Measurements from ENCODE around the gene PSME4. TPM values are rescaled to one million over a fixed set of nuclear protein-coding genes. Genes with fewer than 3 reads are reported as not detected.

PSME4 gene
- total and polyA plus RNA-seq, 4 donors: 15.4 to 52.8 (median 28.4) TPM

GRCh38 chr2:53985646-53986045 lies 14.9 kb upstream of the PSME4 start:
- Histone ChIP-seq H3K4me3 (ENCODE audit: low read depth in 1 of 3, low read length in 3 of 3) (no peak overlapping the region), H3K27ac (ENCODE audit: low read depth in 1 of 2, low read length in 2 of 2) (no peak overlapping the region), H3K9ac (ENCODE audit: low read depth in 1 of 2, low read length in 2 of 2) (no peak overlapping the region), H3K9me3 (ENCODE audit: control insufficient read depth in 4 of 4, low read length in 3 of 4) (no peaks in the 10 kb centered on the region), H3K27me3 (ENCODE audit: control insufficient read depth in 4 of 4, insufficient read depth in 4 of 4, low read length in 3 of 4) (no peaks in the 10 kb centered on the region), H3K4me1 (ENCODE audit: control insufficient read depth in 4 of 4, insufficient read depth in 4 of 4, low read length in 3 of 4) (peaks cover 3 to 20% (median 11%) of the 10 kb centered on the region in 4 donors), H3K36me3 (ENCODE audit: control insufficient read depth in 4 of 4, insufficient read depth in 3 of 4, low read depth in 1 of 4, low read length in 3 of 4) (peaks cover 0 to 4% (median 2%) of the 10 kb centered on the region in 4 donors)
- no peak for DNase-seq (ENCODE audit: low spot score)
- 96% methylated on average over 4 of the region's 4 CpGs for WGBS
- no peak for TF ChIP-seq FOXA1 (IDR thresholded peaks at IDR 0.05)
- TF ChIP-seq HNF4G (IDR thresholded peaks at IDR 0.05): no peak
- TF ChIP-seq SP1 (IDR thresholded peaks at IDR 0.05): no peak
- TF ChIP-seq YY1 (IDR thresholded peaks at IDR 0.05): no peak

GRCh38 chr2:53969968-53970723 lies 647 bp downstream of the PSME4 start:
- WGBS: under 1% methylated on average over 46 of the region's 46 CpGs

More at GRCh38 chr2:53969968-53970723, 647 bp downstream of the PSME4 start:
- peak overlapping the region; percentile 92 to 98 for H3K9ac ChIP-seq (ENCODE audit: low read depth in 1 of 2, low read length in 2 of 2)
- peaks cover 0 to 8% (median 3%) of the 10 kb centered on the region in 4 donors for H3K36me3 ChIP-seq (ENCODE audit: control insufficient read depth in 4 of 4, insufficient read depth in 3 of 4, low read depth in 1 of 4, low read length in 3 of 4)
- no peaks in the 10 kb centered on the region for H3K9me3 ChIP-seq (ENCODE audit: control insufficient read depth in 4 of 4, low read length in 3 of 4)
- H3K4me1 ChIP-seq (ENCODE audit: control insufficient read depth in 4 of 4, insufficient read depth in 4 of 4, low read length in 3 of 4): peaks cover under 1 to 17% (median 9%) of the 10 kb centered on the region in 4 donors
- peak overlapping the region; percentile 85 to 98 for H3K27ac ChIP-seq (ENCODE audit: low read depth in 1 of 2, low read length in 2 of 2)
- TF ChIP-seq YY1 (IDR thresholded peaks at IDR 0.05): no peak
- TF ChIP-seq, protein P1, sequence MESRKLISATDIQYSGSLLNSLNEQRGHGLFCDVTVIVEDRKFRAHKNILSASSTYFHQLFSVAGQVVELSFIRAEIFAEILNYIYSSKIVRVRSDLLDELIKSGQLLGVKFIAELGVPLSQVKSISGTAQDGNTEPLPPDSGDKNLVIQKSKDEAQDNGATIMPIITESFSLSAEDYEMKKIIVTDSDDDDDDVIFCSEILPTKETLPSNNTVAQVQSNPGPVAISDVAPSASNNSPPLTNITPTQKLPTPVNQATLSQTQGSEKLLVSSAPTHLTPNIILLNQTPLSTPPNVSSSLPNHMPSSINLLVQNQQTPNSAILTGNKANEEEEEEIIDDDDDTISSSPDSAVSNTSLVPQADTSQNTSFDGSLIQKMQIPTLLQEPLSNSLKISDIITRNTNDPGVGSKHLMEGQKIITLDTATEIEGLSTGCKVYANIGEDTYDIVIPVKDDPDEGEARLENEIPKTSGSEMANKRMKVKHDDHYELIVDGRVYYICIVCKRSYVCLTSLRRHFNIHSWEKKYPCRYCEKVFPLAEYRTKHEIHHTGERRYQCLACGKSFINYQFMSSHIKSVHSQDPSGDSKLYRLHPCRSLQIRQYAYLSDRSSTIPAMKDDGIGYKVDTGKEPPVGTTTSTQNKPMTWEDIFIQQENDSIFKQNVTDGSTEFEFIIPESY (IDR thresholded peaks at IDR 0.05): no peak
- no peak for TF ChIP-seq NR2F2 (IDR thresholded peaks at IDR 0.05)
- no peak for TF ChIP-seq RAD21 (IDR thresholded peaks at IDR 0.05)
- no peak for TF ChIP-seq ATF3 (IDR thresholded peaks at IDR 0.05)
- TF ChIP-seq FOXA2 (IDR thresholded peaks at IDR 0.05): no peak
- TF ChIP-seq SP1 (IDR thresholded peaks at IDR 0.05): no peak
- no peak for TF ChIP-seq EGR1 (IDR thresholded peaks at IDR 0.05; ENCODE audit: low read depth in 2 of 2)
- TF ChIP-seq RXRA (IDR thresholded peaks at IDR 0.05): no peak
- no peak for TF ChIP-seq GABPA (IDR thresholded peaks at IDR 0.05 in 1 of 2, conservative IDR thresholded peaks at IDR 0.05 in 1 of 2)
- no peak for TF ChIP-seq JUND (IDR thresholded peaks at IDR 0.05)
- TF ChIP-seq FOXA1 (IDR thresholded peaks at IDR 0.05): no peak
- TF ChIP-seq, protein P2, sequence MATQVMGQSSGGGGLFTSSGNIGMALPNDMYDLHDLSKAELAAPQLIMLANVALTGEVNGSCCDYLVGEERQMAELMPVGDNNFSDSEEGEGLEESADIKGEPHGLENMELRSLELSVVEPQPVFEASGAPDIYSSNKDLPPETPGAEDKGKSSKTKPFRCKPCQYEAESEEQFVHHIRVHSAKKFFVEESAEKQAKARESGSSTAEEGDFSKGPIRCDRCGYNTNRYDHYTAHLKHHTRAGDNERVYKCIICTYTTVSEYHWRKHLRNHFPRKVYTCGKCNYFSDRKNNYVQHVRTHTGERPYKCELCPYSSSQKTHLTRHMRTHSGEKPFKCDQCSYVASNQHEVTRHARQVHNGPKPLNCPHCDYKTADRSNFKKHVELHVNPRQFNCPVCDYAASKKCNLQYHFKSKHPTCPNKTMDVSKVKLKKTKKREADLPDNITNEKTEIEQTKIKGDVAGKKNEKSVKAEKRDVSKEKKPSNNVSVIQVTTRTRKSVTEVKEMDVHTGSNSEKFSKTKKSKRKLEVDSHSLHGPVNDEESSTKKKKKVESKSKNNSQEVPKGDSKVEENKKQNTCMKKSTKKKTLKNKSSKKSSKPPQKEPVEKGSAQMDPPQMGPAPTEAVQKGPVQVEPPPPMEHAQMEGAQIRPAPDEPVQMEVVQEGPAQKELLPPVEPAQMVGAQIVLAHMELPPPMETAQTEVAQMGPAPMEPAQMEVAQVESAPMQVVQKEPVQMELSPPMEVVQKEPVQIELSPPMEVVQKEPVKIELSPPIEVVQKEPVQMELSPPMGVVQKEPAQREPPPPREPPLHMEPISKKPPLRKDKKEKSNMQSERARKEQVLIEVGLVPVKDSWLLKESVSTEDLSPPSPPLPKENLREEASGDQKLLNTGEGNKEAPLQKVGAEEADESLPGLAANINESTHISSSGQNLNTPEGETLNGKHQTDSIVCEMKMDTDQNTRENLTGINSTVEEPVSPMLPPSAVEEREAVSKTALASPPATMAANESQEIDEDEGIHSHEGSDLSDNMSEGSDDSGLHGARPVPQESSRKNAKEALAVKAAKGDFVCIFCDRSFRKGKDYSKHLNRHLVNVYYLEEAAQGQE (IDR thresholded peaks at IDR 0.05): no peak
- TF ChIP-seq, protein P3, sequence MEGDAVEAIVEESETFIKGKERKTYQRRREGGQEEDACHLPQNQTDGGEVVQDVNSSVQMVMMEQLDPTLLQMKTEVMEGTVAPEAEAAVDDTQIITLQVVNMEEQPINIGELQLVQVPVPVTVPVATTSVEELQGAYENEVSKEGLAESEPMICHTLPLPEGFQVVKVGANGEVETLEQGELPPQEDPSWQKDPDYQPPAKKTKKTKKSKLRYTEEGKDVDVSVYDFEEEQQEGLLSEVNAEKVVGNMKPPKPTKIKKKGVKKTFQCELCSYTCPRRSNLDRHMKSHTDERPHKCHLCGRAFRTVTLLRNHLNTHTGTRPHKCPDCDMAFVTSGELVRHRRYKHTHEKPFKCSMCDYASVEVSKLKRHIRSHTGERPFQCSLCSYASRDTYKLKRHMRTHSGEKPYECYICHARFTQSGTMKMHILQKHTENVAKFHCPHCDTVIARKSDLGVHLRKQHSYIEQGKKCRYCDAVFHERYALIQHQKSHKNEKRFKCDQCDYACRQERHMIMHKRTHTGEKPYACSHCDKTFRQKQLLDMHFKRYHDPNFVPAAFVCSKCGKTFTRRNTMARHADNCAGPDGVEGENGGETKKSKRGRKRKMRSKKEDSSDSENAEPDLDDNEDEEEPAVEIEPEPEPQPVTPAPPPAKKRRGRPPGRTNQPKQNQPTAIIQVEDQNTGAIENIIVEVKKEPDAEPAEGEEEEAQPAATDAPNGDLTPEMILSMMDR (IDR thresholded peaks at IDR 0.05; ENCODE audit: low read depth, low read length, missing input control): no peak
- no peak for TF ChIP-seq HNF4A (conservative IDR thresholded peaks at IDR 0.05)
- TF ChIP-seq TAF1 (conservative IDR thresholded peaks at IDR 0.05): no peak
- TF ChIP-seq HNF4G (IDR thresholded peaks at IDR 0.05): no peak
- no peak for TF ChIP-seq MAX (IDR thresholded peaks at IDR 0.05)
- H3K4me3 ChIP-seq (ENCODE audit: low read depth in 1 of 3, low read length in 3 of 3): peak overlapping the region; percentile 77 to 95 (median 78)
- no peaks in the 10 kb centered on the region for H3K27me3 ChIP-seq (ENCODE audit: control insufficient read depth in 4 of 4, insufficient read depth in 4 of 4, low read length in 3 of 4)
- peak; percentile 65 for DNase-seq (ENCODE audit: low spot score)

All from liver (tissue), 9 donors.